Erythroblast (primary cell): ENCODE results near the gene OR6C6.

Experiments
- GATA1 ChIP-seq: IDR thresholded peaks from 2 replicates; pipeline ENCODE4 v1.6.1; 2011; ENCODE audit warnings: low read depth, mild to moderate bottlenecking, control low read depth, low read length, moderate library complexity
- POLR2A ChIP-seq: IDR thresholded peaks from 2 replicates; pipeline ENCODE4 v1.6.1; 2011; ENCODE audit warnings: mild to moderate bottlenecking, low read length

DNA sequence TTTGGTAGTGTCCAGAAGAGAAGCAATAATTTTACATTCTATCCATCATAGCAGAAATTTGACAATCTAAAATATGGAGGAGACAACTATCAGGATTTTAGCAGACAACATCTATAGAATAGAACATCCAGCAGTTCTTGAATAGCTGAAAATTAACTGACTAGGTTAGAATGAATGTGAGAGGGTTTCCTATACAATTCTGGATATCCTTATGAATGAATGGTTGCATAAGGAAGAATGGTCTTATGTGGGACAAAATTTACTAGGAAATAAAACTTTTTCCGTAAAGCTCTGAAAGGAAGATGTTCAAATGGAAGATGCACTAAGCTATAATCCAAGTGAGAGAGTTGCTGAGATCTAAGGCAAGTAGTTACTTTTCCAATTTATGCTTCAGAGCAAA, 34.1 kb upstream of the OR6C6 start, which contains the start of gene OR6C3:
- TF ChIP-seq POLR2A (no peak), GATA1 (no peak)
